Neutrophil (primary cell): ENCODE data around the gene PDILT.

Experiments
- H3K27ac ChIP-seq: fragments of 200-600 bp; sonication (generic); 2 replicates; pipeline ENCODE4 v1.5.1; 2016; ENCODE audit warnings: mild to moderate bottlenecking, moderate library complexity
- H3K27me3 ChIP-seq: fragments of 200-600 bp; sonication (generic); 2 replicates; pipeline ENCODE4 v1.6.0; 2016; ENCODE audit warnings: mild to moderate bottlenecking
- H3K36me3 ChIP-seq: fragments of 200-600 bp; sonication (generic); 2 replicates; pipeline ENCODE4 v1.5.1; 2017
- H3K4me1 ChIP-seq, 2 experiments: fragments of 200-600 bp in 1 of 2; sonication (generic) in 1 of 2; 1 replicate in 1 of 2; 2 replicates in 1 of 2; pipeline versions ENCODE4 v1.5.1 to v1.6.1; 2013 to 2016; ENCODE audit warnings: low read depth in 1 of 2, low read length in 1 of 2, mild to moderate bottlenecking in 1 of 2, moderate library complexity in 1 of 2; ENCODE audit not compliant: control insufficient read depth in 1 of 2, insufficient read depth in 1 of 2
- H3K4me3 ChIP-seq, 2 experiments: fragments of 200-600 bp in 1 of 2; sonication (generic) in 1 of 2; 1 replicate in 1 of 2; 2 replicates in 1 of 2; pipeline ENCODE4 v1.5.1; 2013 to 2016; ENCODE audit warnings: low read depth in 1 of 2, low read length in 1 of 2, mild to moderate bottlenecking in 1 of 2, moderate library complexity in 1 of 2
- H3K9me3 ChIP-seq: fragments of 200-600 bp; sonication (generic); 2 replicates; pipeline ENCODE4 v1.5.1; 2016
- TF ChIP-seq, protein P1 (sequence below): fragments of 200-600 bp; sonication (generic); IDR thresholded peaks from 2 replicates; pipeline ENCODE4 v1.5.1; 2016; ENCODE audit warnings: antibody characterized with exemption

Gene PDILT

DNA sequence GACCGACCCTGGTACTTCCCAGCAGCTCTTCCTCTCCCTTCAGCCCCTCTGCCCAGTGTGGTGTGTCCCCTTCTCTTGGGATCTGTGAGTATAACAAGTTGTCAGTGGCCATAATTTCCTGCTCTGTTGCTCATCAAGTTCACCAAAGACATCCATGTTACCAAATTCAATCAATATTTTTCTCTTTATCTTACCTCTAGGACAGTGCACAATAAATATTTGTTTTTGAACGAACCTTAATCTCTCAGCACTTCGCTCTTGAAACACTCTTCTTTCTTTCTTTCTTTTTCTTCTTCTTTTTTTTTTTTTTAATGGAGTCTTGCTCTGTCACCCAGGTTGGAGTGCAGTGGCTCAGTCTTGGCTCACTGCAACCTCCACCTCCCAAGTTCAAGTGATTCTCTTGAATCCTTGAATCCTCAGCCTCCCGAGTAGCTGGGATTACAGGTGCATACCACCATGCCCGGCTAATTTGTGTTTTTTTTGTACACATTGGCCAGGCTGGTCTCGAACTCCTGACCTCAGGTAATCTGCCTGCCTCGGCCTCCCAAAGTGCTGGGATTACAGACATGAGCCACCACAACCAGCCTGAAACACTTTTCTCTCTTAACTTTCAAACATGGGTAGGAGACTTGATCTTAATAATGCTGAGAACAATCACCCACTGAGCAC lies 49.3 kb downstream of the PDILT start:
- TF ChIP-seq, protein P1, sequence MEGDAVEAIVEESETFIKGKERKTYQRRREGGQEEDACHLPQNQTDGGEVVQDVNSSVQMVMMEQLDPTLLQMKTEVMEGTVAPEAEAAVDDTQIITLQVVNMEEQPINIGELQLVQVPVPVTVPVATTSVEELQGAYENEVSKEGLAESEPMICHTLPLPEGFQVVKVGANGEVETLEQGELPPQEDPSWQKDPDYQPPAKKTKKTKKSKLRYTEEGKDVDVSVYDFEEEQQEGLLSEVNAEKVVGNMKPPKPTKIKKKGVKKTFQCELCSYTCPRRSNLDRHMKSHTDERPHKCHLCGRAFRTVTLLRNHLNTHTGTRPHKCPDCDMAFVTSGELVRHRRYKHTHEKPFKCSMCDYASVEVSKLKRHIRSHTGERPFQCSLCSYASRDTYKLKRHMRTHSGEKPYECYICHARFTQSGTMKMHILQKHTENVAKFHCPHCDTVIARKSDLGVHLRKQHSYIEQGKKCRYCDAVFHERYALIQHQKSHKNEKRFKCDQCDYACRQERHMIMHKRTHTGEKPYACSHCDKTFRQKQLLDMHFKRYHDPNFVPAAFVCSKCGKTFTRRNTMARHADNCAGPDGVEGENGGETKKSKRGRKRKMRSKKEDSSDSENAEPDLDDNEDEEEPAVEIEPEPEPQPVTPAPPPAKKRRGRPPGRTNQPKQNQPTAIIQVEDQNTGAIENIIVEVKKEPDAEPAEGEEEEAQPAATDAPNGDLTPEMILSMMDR = no peak
- no peak overlapping the region for H3K27ac ChIP-seq
- H3K36me3 ChIP-seq = no peaks in the 10 kb centered on the region
- H3K4me1 ChIP-seq = no peaks in the 10 kb centered on the region
- no peak overlapping the region for H3K4me3 ChIP-seq
- no peaks in the 10 kb centered on the region for H3K9me3 ChIP-seq
- peaks cover 8% of the 10 kb centered on the region for H3K27me3 ChIP-seq

DNA sequence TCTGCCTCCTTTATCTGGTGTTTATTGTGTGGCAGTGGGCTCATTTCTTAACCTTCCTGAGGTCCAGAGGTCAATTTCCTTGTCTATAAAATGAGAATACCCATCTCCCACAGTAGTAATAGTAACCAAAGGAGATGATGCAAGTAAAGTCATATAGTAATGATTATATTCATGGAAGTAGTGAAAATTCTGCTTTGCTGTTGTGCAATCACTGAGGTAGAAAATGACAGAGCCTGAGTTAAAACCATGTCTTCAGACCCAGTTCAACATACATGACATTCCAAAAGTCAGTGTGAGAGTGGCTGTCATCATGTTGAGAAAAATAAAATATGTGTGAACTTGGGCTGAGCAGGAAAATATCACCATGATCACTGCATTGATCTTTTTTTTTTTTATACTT lies 51.2 kb downstream of the PDILT start:
- Histone ChIP-seq H3K36me3 (no peaks in the 10 kb centered on the region), H3K4me3 (no peak overlapping the region), H3K27ac (no peak overlapping the region), H3K9me3 (no peaks in the 10 kb centered on the region), H3K4me1 (no peaks in the 10 kb centered on the region), H3K27me3 (peaks cover 20% of the 10 kb centered on the region)
- TF ChIP-seq, protein P1 = no peak

- Histone ChIP-seq H3K4me3 (no peak within 1 kb of the TSS), H3K27ac (no peak within 1 kb of the TSS), H3K4me1 (no peaks in the 10 kb centered on the region), H3K9me3 (no peaks in the 10 kb centered on the region), H3K27me3 (peaks cover 28% of the 10 kb centered on the region), H3K36me3 (no peaks in the 10 kb centered on the region)
- TF ChIP-seq, protein P1 = no peak
Observed at GRCh38 chr16:20352615-20353014, 51.9 kb downstream of the PDILT start, which contains the start of gene UMOD. Gene UMOD (minus strand): TSS chr16:20352715. CDS start chr16:20350737, 1,978 bp downstream.

GRCh38 chr16:20349615-20350014 lies 54.9 kb downstream of the PDILT start:
- H3K4me1 ChIP-seq = no peaks in the 10 kb centered on the region
- no peak overlapping the region for H3K4me3 ChIP-seq
- TF ChIP-seq, protein P1 = no peak
- no peaks in the 10 kb centered on the region for H3K9me3 ChIP-seq
- H3K27me3 ChIP-seq = peaks cover 28% of the 10 kb centered on the region
- H3K36me3 ChIP-seq = no peaks in the 10 kb centered on the region
- H3K27ac ChIP-seq = no peak overlapping the region

DNA sequence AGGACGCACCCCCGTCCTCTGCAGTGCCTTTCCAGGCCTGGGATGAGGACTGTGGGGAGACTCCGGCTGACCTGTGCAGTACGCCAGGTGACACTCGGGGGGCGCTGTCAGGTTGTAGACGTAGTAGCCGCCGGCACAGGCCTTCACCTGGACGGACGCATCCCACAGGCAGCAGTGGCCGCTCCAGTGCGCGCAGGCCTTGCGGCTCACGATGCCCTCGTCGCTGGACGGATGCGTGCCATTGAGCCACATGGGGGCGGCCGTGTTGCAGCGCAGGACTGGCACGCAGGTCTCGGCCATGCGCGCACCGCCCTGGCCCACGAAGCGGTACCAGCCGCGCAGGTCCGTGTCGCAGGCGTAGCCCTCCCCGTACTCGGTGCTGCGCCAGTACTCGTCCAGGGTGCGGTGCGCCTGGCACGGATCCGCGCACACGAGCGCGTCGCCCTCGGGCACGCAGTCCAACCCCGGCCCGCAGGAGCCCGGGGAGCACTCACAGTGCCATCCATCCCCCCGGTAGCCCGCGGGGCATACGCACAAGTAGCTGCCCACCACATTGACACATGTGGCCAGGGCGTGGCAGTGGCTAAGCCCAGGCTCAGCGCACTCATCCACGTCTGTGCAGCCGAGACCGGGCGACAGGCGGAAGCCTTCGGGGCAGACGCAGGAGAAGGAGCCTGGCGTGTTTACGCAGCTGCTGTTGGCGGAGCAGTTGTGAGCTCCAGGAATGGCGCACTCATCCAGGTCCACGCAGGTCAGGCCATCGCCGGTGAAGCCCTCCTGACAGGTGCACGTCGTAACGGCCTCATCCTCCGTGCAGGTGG lies 56.0 kb downstream of the PDILT start:
- Histone ChIP-seq H3K4me3 (no peak overlapping the region), H3K4me1 (no peaks in the 10 kb centered on the region), H3K36me3 (no peaks in the 10 kb centered on the region), H3K9me3 (no peaks in the 10 kb centered on the region), H3K27ac (no peak overlapping the region), H3K27me3 (peaks cover 28% of the 10 kb centered on the region)
- TF ChIP-seq, protein P1 = no peak
